Suprapubic skin (tissue), 4 donors: Measurements from ENCODE around the gene ADCY9. TPM values are rescaled to one million over a fixed set of nuclear protein-coding genes. Genes with fewer than 3 reads are reported as not detected.

Experiments used
- DNase-seq, 2 donors: peaks; one replicate each; pipeline ENCODE4 v3.0.0-alpha.2; 2019; ENCODE audit warnings: low spot score in 2 of 2
- H3K27ac ChIP-seq: fragments of 200-600 bp; sonication (generic); one replicate; pipeline ENCODE4 v1.5.1; 2019
- H3K27me3 ChIP-seq: fragments of 200-600 bp; sonication (generic); one replicate; pipeline ENCODE4 v1.5.1; 2019
- H3K36me3 ChIP-seq: fragments of 200-600 bp; sonication (generic); one replicate; pipeline ENCODE4 v1.5.1; 2019
- H3K4me1 ChIP-seq: fragments of 200-600 bp; sonication (generic); one replicate; pipeline ENCODE4 v1.5.1; 2019
- H3K4me3 ChIP-seq: fragments of 200-600 bp; sonication (generic); one replicate; pipeline ENCODE4 v1.5.1; 2019; ENCODE audit warnings: mild to moderate bottlenecking
- H3K9me3 ChIP-seq: fragments of 200-600 bp; sonication (generic); one replicate; pipeline ENCODE4 v1.5.1; 2019
- EP300 ChIP-seq: sonication (generic); formaldehyde crosslinking; IDR thresholded peaks from one replicate; pipeline ENCODE4 v1.6.1; 2017; ENCODE audit warnings: antibody characterized with exemption
- POLR2A ChIP-seq, 2 donors: fragments of 450-650 bp; IDR thresholded peaks; one replicate each; pipeline ENCODE4 v1.6.1; 2017; ENCODE audit warnings: antibody characterized with exemption in 2 of 2, mild to moderate bottlenecking in 2 of 2, moderate library complexity in 2 of 2
- POLR2AphosphoS5 ChIP-seq, 3 donors: sonication (generic); formaldehyde crosslinking; IDR thresholded peaks; one replicate each; pipeline ENCODE4 v1.6.1; 2017; ENCODE audit warnings: antibody characterized with exemption in 3 of 3
- WGBS: methylation state at CpG from one replicate; pipeline ENCODE4 v1.1.5; 2018; 5-methylcytosine and 5-hydroxymethylcytosine counted together
- total RNA-seq, 4 donors: library from RNA; depleted of rRNA; stranded (reverse); fragments of >200 nt; gene quantifications; one replicate each; pipeline ENCODE4 v1.1.0, GENCODE V29; 2016
- TF ChIP-seq, protein P1 (sequence below), 2 donors: fragments of 200-600 bp in 1 of 2; fragments of 450-650 bp in 1 of 2; sonication (generic) in 1 of 2; IDR thresholded peaks; one replicate each; pipeline ENCODE4 v1.5.1; 2016 to 2019; ENCODE audit warnings: antibody characterized with exemption in 2 of 2, mild to moderate bottlenecking in 1 of 2, moderate library complexity in 1 of 2

Gene ADCY9
- total RNA-seq, 4 donors from 2014 or later: 21.5 to 27.2 (median 26.4) TPM

DNA sequence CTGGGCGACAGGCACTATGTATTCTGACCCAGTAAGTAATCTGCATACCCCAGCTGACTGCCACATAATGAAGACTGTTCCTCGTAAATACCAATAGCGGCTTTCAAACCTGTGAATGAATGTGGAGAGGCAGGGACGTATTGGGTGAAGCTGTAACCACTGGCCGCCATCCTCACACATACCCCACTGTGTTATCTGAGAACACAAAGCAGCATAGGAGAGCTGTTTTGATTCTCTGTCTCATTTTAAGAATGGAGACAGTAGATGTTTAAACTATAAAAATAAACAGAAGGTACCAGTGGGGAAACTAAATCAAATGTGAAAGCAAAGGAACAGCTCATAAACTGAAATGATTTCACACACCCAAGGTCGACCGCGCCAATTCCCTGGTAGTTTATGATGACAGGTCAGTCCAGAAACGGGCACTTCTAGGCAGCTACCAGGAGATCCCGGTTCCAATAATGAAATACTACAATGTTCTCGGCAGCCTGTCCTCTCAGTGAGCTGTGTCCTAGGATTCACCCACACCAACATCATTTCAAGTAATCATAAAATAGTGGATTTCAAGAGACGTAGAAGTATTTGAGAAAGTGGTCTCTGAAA, 109.7 kb downstream of the ADCY9 start:
- TF ChIP-seq POLR2AphosphoS5 (IDR thresholded peaks at IDR 0.05): no peak
- TF ChIP-seq POLR2A (IDR thresholded peaks at IDR 0.05): no peak
- no peak for TF ChIP-seq EP300
- Histone ChIP-seq H3K9me3 (no peaks in the 10 kb centered on the region), H3K4me3 (no peak overlapping the region), H3K27ac (no peak overlapping the region), H3K4me1 (no peaks in the 10 kb centered on the region), H3K27me3 (no peaks in the 10 kb centered on the region), H3K36me3 (peaks cover 2% of the 10 kb centered on the region)
- no peak for DNase-seq
- 95% methylated on average over 12 of the region's 12 CpGs for WGBS

DNA sequence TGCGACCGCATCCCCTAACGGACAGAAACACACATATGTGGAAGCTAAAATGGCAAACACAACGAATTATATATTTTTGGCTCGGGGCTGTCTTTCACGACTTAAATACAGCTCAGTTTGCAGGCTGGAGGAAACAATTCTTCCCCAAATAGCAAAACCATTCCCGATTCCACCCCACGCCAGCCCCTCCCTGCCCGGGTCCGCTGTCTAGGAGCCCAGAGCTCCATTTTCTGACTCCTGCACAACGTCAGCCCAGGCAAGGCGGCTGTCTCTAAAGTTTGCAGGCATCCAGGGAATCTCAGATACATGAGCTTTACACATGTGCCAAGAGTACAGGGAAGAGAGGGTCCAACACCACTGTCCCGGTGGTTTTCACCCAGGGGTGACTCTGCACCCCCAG, 110.5 kb downstream of the ADCY9 start:
- Histone ChIP-seq H3K27me3 (no peaks in the 10 kb centered on the region), H3K9me3 (no peaks in the 10 kb centered on the region), H3K4me1 (no peaks in the 10 kb centered on the region), H3K4me3 (no peak overlapping the region), H3K36me3 (peaks cover 2% of the 10 kb centered on the region), H3K27ac (no peak overlapping the region)
- TF ChIP-seq EP300: no peak
- no peak for TF ChIP-seq POLR2AphosphoS5 (IDR thresholded peaks at IDR 0.05)
- TF ChIP-seq, protein P1, sequence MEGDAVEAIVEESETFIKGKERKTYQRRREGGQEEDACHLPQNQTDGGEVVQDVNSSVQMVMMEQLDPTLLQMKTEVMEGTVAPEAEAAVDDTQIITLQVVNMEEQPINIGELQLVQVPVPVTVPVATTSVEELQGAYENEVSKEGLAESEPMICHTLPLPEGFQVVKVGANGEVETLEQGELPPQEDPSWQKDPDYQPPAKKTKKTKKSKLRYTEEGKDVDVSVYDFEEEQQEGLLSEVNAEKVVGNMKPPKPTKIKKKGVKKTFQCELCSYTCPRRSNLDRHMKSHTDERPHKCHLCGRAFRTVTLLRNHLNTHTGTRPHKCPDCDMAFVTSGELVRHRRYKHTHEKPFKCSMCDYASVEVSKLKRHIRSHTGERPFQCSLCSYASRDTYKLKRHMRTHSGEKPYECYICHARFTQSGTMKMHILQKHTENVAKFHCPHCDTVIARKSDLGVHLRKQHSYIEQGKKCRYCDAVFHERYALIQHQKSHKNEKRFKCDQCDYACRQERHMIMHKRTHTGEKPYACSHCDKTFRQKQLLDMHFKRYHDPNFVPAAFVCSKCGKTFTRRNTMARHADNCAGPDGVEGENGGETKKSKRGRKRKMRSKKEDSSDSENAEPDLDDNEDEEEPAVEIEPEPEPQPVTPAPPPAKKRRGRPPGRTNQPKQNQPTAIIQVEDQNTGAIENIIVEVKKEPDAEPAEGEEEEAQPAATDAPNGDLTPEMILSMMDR (IDR thresholded peaks at IDR 0.05): no peak
- no peak for TF ChIP-seq POLR2A (IDR thresholded peaks at IDR 0.05)
- no peak for DNase-seq
- WGBS: 88% methylated on average over 13 of the region's 13 CpGs

DNA sequence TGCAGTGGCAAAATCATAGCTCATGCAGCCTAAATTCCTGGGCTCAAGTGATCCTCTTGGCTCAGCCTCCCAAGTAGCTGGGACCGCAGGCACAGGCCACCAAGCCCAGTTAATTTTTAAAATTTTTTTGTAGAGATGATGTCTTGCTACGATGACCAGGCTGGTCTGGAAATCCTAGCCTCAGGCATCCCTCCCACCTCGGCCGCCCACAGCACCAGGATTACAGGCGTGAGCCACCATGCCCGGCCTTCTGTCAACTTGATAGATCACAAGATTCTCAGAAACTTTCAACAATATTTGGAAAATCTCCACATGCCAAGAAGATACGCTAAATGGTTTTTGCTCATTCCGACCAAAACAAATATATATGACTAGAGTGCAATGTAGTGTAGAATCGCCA, 111.0 kb downstream of the ADCY9 start:
- H3K4me1 ChIP-seq: no peaks in the 10 kb centered on the region
- H3K9me3 ChIP-seq: no peaks in the 10 kb centered on the region
- H3K4me3 ChIP-seq: no peak overlapping the region
- peaks cover 2% of the 10 kb centered on the region for H3K36me3 ChIP-seq
- no peaks in the 10 kb centered on the region for H3K27me3 ChIP-seq
- no peak overlapping the region for H3K27ac ChIP-seq
- DNase-seq: no peak
- TF ChIP-seq POLR2A (IDR thresholded peaks at IDR 0.05) (no peak), POLR2AphosphoS5 (IDR thresholded peaks at IDR 0.05) (no peak), EP300 (no peak)
- TF ChIP-seq, protein P1 (IDR thresholded peaks at IDR 0.05): no peak
- 94% methylated on average over 9 of the region's 9 CpGs for WGBS

DNA sequence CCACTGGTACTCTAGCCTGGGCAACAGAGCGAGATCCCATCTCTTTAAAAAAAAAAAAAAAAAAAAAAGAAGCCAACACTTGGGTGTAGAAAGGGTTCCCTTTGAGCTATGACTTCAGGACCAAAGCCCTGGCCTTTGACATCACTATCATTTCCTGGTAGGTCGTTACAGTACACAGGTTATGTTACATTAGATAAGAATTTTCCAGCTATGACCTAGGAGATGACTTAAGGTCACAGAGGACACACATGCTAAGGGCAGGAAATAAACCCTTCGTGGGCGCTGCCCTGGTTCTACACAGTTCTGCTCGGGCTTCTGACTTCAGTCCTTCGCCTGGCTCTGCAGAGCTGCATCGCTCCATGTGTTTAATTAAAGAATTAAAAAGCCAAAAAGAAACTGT, 112.0 kb downstream of the ADCY9 start:
- Histone ChIP-seq H3K27ac (no peak overlapping the region), H3K27me3 (no peaks in the 10 kb centered on the region), H3K9me3 (no peaks in the 10 kb centered on the region), H3K4me3 (no peak overlapping the region), H3K4me1 (peaks cover 8% of the 10 kb centered on the region), H3K36me3 (peaks cover 2% of the 10 kb centered on the region)
- TF ChIP-seq POLR2A (IDR thresholded peaks at IDR 0.05) (no peak), EP300 (no peak), POLR2AphosphoS5 (IDR thresholded peaks at IDR 0.05) (no peak)
- TF ChIP-seq, protein P1 (IDR thresholded peaks at IDR 0.05): no peak
- 89% methylated on average over 7 of the region's 7 CpGs for WGBS
- DNase-seq: no peak

DNA sequence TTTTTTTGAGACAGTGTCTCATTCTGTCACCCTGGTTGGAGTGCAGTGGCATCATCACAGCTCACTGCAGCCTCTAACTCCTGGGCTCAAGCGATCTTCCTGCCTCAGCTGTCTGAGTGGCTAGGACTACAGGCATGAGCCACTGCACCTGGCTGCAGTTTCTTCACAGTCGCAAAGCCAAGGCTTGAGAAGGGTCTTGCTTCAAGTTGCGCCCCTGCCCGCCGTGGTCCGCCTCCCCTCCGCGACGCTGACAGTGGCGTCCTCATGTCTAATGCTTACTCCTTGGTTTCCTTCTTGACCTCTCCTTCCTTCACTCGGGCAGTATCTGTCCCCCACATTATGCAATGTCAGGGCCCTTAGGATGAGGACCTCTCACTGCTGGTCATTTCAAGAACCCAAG, 112.7 kb downstream of the ADCY9 start:
- no peak for DNase-seq
- H3K27ac ChIP-seq: no peak overlapping the region
- no peaks in the 10 kb centered on the region for H3K9me3 ChIP-seq
- no peak overlapping the region for H3K4me3 ChIP-seq
- TF ChIP-seq POLR2AphosphoS5 (IDR thresholded peaks at IDR 0.05) (no peak), EP300 (no peak), POLR2A (IDR thresholded peaks at IDR 0.05) (no peak)
- TF ChIP-seq, protein P1 (IDR thresholded peaks at IDR 0.05): no peak
- H3K4me1 ChIP-seq: peaks cover 12% of the 10 kb centered on the region
- H3K36me3 ChIP-seq: peaks cover 2% of the 10 kb centered on the region
- H3K27me3 ChIP-seq: no peaks in the 10 kb centered on the region
- 97% methylated on average over 11 of the region's 11 CpGs for WGBS

DNA sequence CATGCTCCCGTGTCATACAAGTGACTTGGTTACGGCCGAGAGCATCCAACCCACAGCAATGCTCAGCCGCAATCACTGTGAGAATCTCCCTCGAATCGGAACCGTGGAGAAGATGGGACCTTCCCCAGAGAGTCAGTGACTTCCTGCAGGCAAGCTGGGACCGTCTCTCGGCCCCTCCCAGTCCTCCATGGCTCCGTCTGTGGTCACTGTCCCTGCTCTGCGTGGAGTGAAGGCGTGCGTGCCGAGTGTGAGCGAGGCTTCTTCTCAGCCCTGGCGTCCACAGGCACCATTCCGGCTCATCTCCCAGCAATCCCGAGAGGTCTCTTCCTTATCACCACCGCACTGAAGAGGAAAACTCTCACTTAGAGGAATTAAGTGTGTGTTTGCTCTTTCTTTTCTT, 113.1 kb downstream of the ADCY9 start:
- H3K36me3 ChIP-seq: peaks cover 2% of the 10 kb centered on the region
- TF ChIP-seq POLR2A (IDR thresholded peaks at IDR 0.05) (no peak), POLR2AphosphoS5 (IDR thresholded peaks at IDR 0.05) (no peak), EP300 (no peak)
- TF ChIP-seq, protein P1 (IDR thresholded peaks at IDR 0.05): no peak
- H3K27me3 ChIP-seq: no peaks in the 10 kb centered on the region
- no peaks in the 10 kb centered on the region for H3K9me3 ChIP-seq
- no peak overlapping the region for H3K4me3 ChIP-seq
- H3K27ac ChIP-seq: no peak overlapping the region
- DNase-seq: no peak
- 91% methylated on average over 19 of the region's 19 CpGs for WGBS
- H3K4me1 ChIP-seq: peaks cover 12% of the 10 kb centered on the region
